Panc1 (cell line): ENCODE measurements around the gene ALDH1A3. TPM values are rescaled to one million over a fixed set of nuclear protein-coding genes. Genes with fewer than 3 reads are reported as not detected.

Experiments
- ATAC-seq: fragments of 200-7000 bp; cut with Tn5 transposase; 2 replicates; pipeline ENCODE4 v1.9.1; 2020; ENCODE audit warnings: mild to moderate bottlenecking, moderate library complexity
- BruUV-seq: library from RNA; stranded (reverse); fragments of 400-500 nt; replicated peaks from 2 replicates; lab custom pipeline; 2021; lab: Mats Ljungman, UMichigan
- CTCF ChIA-PET: fragments of 300-600 bp; sonication (Branson Sonifier 250); formaldehyde crosslinking; loops from one replicate; lab custom pipeline; 2022; ENCODE audit warnings: antibody characterized with exemption; lab: Charles Lee
- POLR2A ChIA-PET: fragments of 300-600 bp; sonication (Branson Sonifier 250); formaldehyde crosslinking; loops from one replicate; lab custom pipeline; 2022; ENCODE audit warnings: antibody characterized with exemption; lab: Charles Lee
- DNase-seq: peaks from one replicate; pipeline ENCODE4 v3.0.0-alpha.2; 2010; ENCODE audit warnings: low read depth, low spot score
- H3K27ac ChIP-seq: 2 replicates; pipeline ENCODE4 v1.5.1; 2011; ENCODE audit warnings: mild to moderate bottlenecking, low read length, inconsistent platforms
- H3K27me3 ChIP-seq: fragments of 200-500 bp; sonication (Bioruptor generic); 2 replicates; pipeline ENCODE4 v1.6.0; 2014; ENCODE audit warnings: low read length, inconsistent platforms; ENCODE audit not compliant: control insufficient read depth, insufficient read depth
- H3K36me3 ChIP-seq: fragments of 200-500 bp; sonication (Bioruptor generic); 2 replicates; pipeline ENCODE4 v1.5.1; 2014; ENCODE audit warnings: inconsistent platforms, mild to moderate bottlenecking, low read length, moderate library complexity; ENCODE audit not compliant: control insufficient read depth, insufficient read depth
- H3K4me1 ChIP-seq: 2 replicates; pipeline ENCODE4 v1.5.1; 2011; ENCODE audit warnings: inconsistent platforms, mild to moderate bottlenecking, low read length, moderate library complexity; ENCODE audit not compliant: control insufficient read depth, insufficient read depth
- H3K4me3 ChIP-seq, 2 experiments: 2 replicates each; pipeline ENCODE4 v1.5.1; 2011 to 2012; ENCODE audit warnings: low read depth in 2 of 2, low read length in 2 of 2, mild to moderate bottlenecking in 2 of 2, inconsistent platforms in 1 of 2, moderate library complexity in 1 of 2
- H3K9me3 ChIP-seq: fragments of 200-500 bp; sonication (Bioruptor generic); 2 replicates; pipeline ENCODE4 v1.5.1; 2014; ENCODE audit warnings: low read depth, mild to moderate bottlenecking, inconsistent platforms, low read length, moderate library complexity; ENCODE audit not compliant: control insufficient read depth, insufficient read depth
- CTCF ChIP-seq: fragments of 450-650 bp; IDR thresholded peaks from 2 replicates; pipeline ENCODE4 v1.5.1; 2017; ENCODE audit warnings: mild to moderate bottlenecking
- POLR2AphosphoS5 ChIP-seq: IDR thresholded peaks from 2 replicates; pipeline ENCODE4 v1.6.1; 2012; ENCODE audit warnings: mild to moderate bottlenecking, low read depth, low read length, moderate library complexity
- REST ChIP-seq, 2 experiments: IDR thresholded peaks; 2 replicates each; pipeline ENCODE4 v1.6.1; 2011 to 2012; ENCODE audit warnings: low read depth in 2 of 2, control low read depth in 1 of 2, low read length in 1 of 2, mild to moderate bottlenecking in 1 of 2, moderate library complexity in 1 of 2; ENCODE audit not compliant: insufficient read depth in 1 of 2
- SIN3A ChIP-seq: IDR thresholded peaks from 2 replicates; pipeline ENCODE4 v1.6.1; 2012; ENCODE audit warnings: low read depth, mild to moderate bottlenecking, low read length, moderate library complexity, borderline replicate concordance; ENCODE audit not compliant: insufficient read depth
- TCF7L2 ChIP-seq: IDR thresholded peaks from 2 replicates; pipeline ENCODE4 v1.6.1; 2011; ENCODE audit warnings: mild to moderate bottlenecking, low read depth, low read length, inconsistent platforms
- in situ Hi-C: cut with HindIII; loops from 2 replicates; pipeline ENCODE4 v1.10.0; 2016; ENCODE audit warnings: low sequenced_read_pairs, low pct_unique_long_range_greater_than_20kb
- intact Hi-C: fragments of 100-400 bp; cut with micrococcal nuclease; formaldehyde crosslinking; loops from one replicate; pipeline ENCODE4 v1.10.0; 2022; ENCODE audit not compliant: unreplicated experiment
- total RNA-seq: library from RNA; stranded (reverse); gene quantifications from one replicate; pipeline ENCODE4 v1.2.1, GENCODE V29; 2021; ENCODE audit not compliant: unreplicated experiment

Gene ALDH1A3
- total RNA-seq, 1 experiment from 2014 or later, result 143 TPM

DNA sequence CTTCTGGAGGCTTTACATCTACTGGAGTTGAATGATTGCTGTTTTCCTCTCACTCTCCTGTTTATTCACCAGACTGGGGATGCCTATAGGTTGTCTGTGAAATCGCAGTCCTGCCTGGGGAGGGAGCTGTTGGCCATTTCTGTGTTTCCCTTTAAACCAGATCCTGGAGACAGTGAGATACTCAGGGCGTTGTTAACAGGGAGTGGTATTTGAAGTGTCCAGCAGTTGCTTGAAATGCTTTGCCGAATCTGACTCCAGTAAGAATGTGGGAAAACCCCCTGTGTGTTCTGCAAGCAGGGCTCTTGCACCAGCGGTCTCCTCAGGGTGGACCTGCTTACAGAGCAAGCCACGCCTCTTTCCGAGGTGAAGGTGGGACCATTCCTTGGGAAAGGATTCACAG is 35.2 kb downstream of the ALDH1A3 start:
- BruUV-seq, result no TSS peak
- CTCF ChIA-PET, result no interaction called here
- POLR2A ChIA-PET, result no interaction called here
- in situ Hi-C loops, result no loop called here
- peaks cover 12% of the 10 kb centered on the region for H3K4me1 ChIP-seq
- DNase-seq, result no peak
- peaks cover 23% of the 10 kb centered on the region for H3K36me3 ChIP-seq
- no peak for ATAC-seq
- no peaks in the 10 kb centered on the region for H3K27me3 ChIP-seq
- TF ChIP-seq CTCF (peak; percentile 21; the same call in 1 of the 2 replicates), REST (IDR thresholded peaks at IDR 0.05; ENCODE audit: insufficient read depth in 1 of 2, low read depth in 2 of 2, low read length in 1 of 2) (no peak), TCF7L2 (no peak), POLR2AphosphoS5 (no peak), SIN3A (no peak)
- no peak overlapping the region for H3K4me3 ChIP-seq
- intact Hi-C loops, result loop anchor here (10.0 kb wide), 1 partner anchor 340 kb away; the partner anchor contains the start of gene CHSY1
- peaks cover 10% of the 10 kb centered on the region for H3K9me3 ChIP-seq
- H3K27ac ChIP-seq, result peak overlapping the region; percentile 99

- CTCF ChIA-PET, result interaction anchor here (0.7 to 5.5 kb wide), 5 partner anchors 26 to 90 kb away, joined by 3 to 48 read pairs (median 3); no protein-coding TSS in a partner anchor
- H3K4me1 ChIP-seq, result peaks cover 42% of the 10 kb centered on the region
- H3K27ac ChIP-seq, result peak overlapping the region; percentile 99
- peak overlapping the region; percentile 69 to 77 for H3K4me3 ChIP-seq
- peaks cover 10% of the 10 kb centered on the region for H3K9me3 ChIP-seq
- DNase-seq (peak; percentile 55), ATAC-seq (peak; percentile 86)
- POLR2A ChIA-PET, result interaction anchor here (0.9 to 1.2 kb wide), 3 partner anchors 12 to 88 kb away, joined by 3 read pairs; no protein-coding TSS in a partner anchor
- H3K27me3 ChIP-seq, result no peaks in the 10 kb centered on the region
- peaks cover 18% of the 10 kb centered on the region for H3K36me3 ChIP-seq
- intact Hi-C loops (loop anchor here (1.0 to 10.0 kb wide), 2 partner anchors 89 to 337 kb away; partner anchors contain the start of gene CHSY1), in situ Hi-C loops (no loop called here)
- TF ChIP-seq TCF7L2 (peak; percentile 11; the same call in 1 of the 2 replicates), CTCF (peak; percentile 98), SIN3A (peak; percentile 59; the same call in 1 of the 2 replicates), POLR2AphosphoS5 (peak; percentile 79), REST (IDR thresholded peaks at IDR 0.05; ENCODE audit: insufficient read depth in 1 of 2, low read depth in 2 of 2, low read length in 1 of 2) (0 out of 4 replicates have a peak, but pooled peaks of 1 of the 2 experiments have one; percentile 46)
- no TSS peak for BruUV-seq
Observed at GRCh38 chr15:100918034-100918689, 38.5 kb downstream of the ALDH1A3 start.
